IMR-90 (cell line): Measurements from ENCODE around the gene ARPC5. TPM values are rescaled to one million over a fixed set of nuclear protein-coding genes. Genes with fewer than 3 reads are reported as not detected.

ENCODE experiments used
- ATAC-seq: fragments of 200-7000 bp; cut with Tn5 transposase; 2 replicates; pipeline ENCODE4 v1.9.1; 2020; ENCODE audit warnings: low read depth, mild to moderate bottlenecking, moderate library complexity
- BruUV-seq: library from RNA; stranded (reverse); fragments of 400-500 nt; replicated peaks from 2 replicates; lab custom pipeline; 2021; lab: Mats Ljungman, UMichigan
- CTCF ChIA-PET: fragments of 300-600 bp; formaldehyde crosslinking; extraction: SDS; loops from one replicate; lab custom pipeline; 2021; ENCODE audit warnings: antibody characterized with exemption; lab: Yijun Ruan, JAX
- POLR2A ChIA-PET: fragments of 300-600 bp; sonication (Branson Sonifier 250); formaldehyde crosslinking; loops from one replicate; lab custom pipeline; 2022; ENCODE audit warnings: antibody characterized with exemption; ENCODE audit not compliant: unreplicated experiment; lab: Charles Lee
- DNase-seq: peaks from one replicate; pipeline ENCODE4 v3.0.0; 2013
- H2AFZ ChIP-seq: replicated peaks from 2 replicates; pipeline ENCODE3; 2013; ENCODE audit warnings: low read length, mild to moderate bottlenecking; ENCODE audit not compliant: poor library complexity
- H2AK5ac ChIP-seq: 2 replicates; pipeline ENCODE4 v1.6.1; 2013; ENCODE audit warnings: low read depth, low read length, inconsistent platforms
- H2AK9ac ChIP-seq: replicated peaks from 2 replicates; pipeline ENCODE3; 2013; ENCODE audit warnings: mild to moderate bottlenecking, low read depth, low read length, moderate library complexity; ENCODE audit not compliant: poor library complexity
- H2BK120ac ChIP-seq: 2 replicates; pipeline ENCODE4 v1.6.1; 2013; ENCODE audit warnings: low read depth, low read length, inconsistent platforms
- H2BK15ac ChIP-seq: 3 replicates; pipeline ENCODE4 v1.6.1; 2013; ENCODE audit warnings: low read depth, low read length, inconsistent platforms
- H2BK20ac ChIP-seq: 2 replicates; pipeline ENCODE4 v1.6.1; 2013; ENCODE audit warnings: low read depth, mild to moderate bottlenecking, inconsistent platforms, low read length, moderate library complexity
- H2BK5ac ChIP-seq: 2 replicates; pipeline ENCODE4 v1.6.1; 2013; ENCODE audit warnings: mild to moderate bottlenecking, low read depth, low read length, inconsistent platforms; ENCODE audit not compliant: poor library complexity, severe bottlenecking
- H3K14ac ChIP-seq: replicated peaks from 2 replicates; pipeline ENCODE4 v1.6.1; 2013; ENCODE audit warnings: low read depth, low read length, inconsistent platforms
- H3K18ac ChIP-seq: 2 replicates; pipeline ENCODE4 v1.6.1; 2013; ENCODE audit warnings: low read depth, low read length, control low read depth
- H3K23ac ChIP-seq: 2 replicates; pipeline ENCODE4 v1.6.1; 2013; ENCODE audit warnings: low read depth, low read length, inconsistent platforms
- H3K27ac ChIP-seq: 2 replicates; pipeline ENCODE4 v1.5.1; 2013; ENCODE audit warnings: mild to moderate bottlenecking, control low read depth, low read length; ENCODE audit not compliant: insufficient read depth
- H3K27me3 ChIP-seq: 2 replicates; pipeline ENCODE4 v1.6.1; 2013; ENCODE audit warnings: low read length; ENCODE audit not compliant: control insufficient read depth, insufficient read depth
- H3K36me3 ChIP-seq: 2 replicates; pipeline ENCODE4 v1.6.1; 2013; ENCODE audit warnings: low read length, mixed read lengths; ENCODE audit not compliant: control insufficient read depth, insufficient read depth
- H3K4ac ChIP-seq: 2 replicates; pipeline ENCODE4 v1.6.1; 2013; ENCODE audit warnings: low read depth, low read length, inconsistent platforms
- H3K4me1 ChIP-seq: 2 replicates; pipeline ENCODE4 v1.6.1; 2013; ENCODE audit warnings: low read length, mixed read lengths; ENCODE audit not compliant: control insufficient read depth, insufficient read depth
- H3K4me2 ChIP-seq: 2 replicates; pipeline ENCODE4 v1.6.1; 2013; ENCODE audit warnings: low read depth, mild to moderate bottlenecking, control low read depth, low read length, moderate library complexity
- H3K4me3 ChIP-seq: 2 replicates; pipeline ENCODE4 v1.5.1; 2013; ENCODE audit warnings: low read depth, mild to moderate bottlenecking, control low read depth, low read length, moderate library complexity; ENCODE audit not compliant: insufficient read depth
- H3K56ac ChIP-seq: 2 replicates; pipeline ENCODE4 v1.6.1; 2013; ENCODE audit warnings: low read length, inconsistent platforms; ENCODE audit not compliant: insufficient read depth; ENCODE audit errors: extremely low read depth
- H3K79me1 ChIP-seq, 2 experiments: 2 replicates each; pipeline ENCODE4 v1.6.1; 2013; ENCODE audit warnings: low read length in 2 of 2, inconsistent platforms in 1 of 2, low read depth in 1 of 2
- H3K9ac ChIP-seq: 2 replicates; pipeline ENCODE4 v1.6.1; 2013; ENCODE audit warnings: low read depth, low read length, control low read depth
- H3K9me1 ChIP-seq: 2 replicates; pipeline ENCODE4 v1.6.1; 2013; ENCODE audit warnings: low read length, inconsistent platforms; ENCODE audit not compliant: insufficient read depth
- H3K9me3 ChIP-seq: 2 replicates; pipeline ENCODE4 v1.6.1; 2013; ENCODE audit warnings: low read length; ENCODE audit not compliant: control insufficient read depth, insufficient read depth
- H4K20me1 ChIP-seq: 2 replicates; pipeline ENCODE4 v1.6.1; 2013; ENCODE audit warnings: low read length, inconsistent platforms; ENCODE audit not compliant: insufficient read depth
- H4K5ac ChIP-seq: 2 replicates; pipeline ENCODE4 v1.6.1; 2013; ENCODE audit warnings: mild to moderate bottlenecking, low read depth, low read length, control low read depth
- H4K8ac ChIP-seq, 2 experiments: 2 replicates each; pipeline ENCODE4 v1.6.1; 2013; ENCODE audit warnings: low read depth in 2 of 2, low read length in 2 of 2, control low read depth in 1 of 2, inconsistent platforms in 1 of 2
- H4K91ac ChIP-seq: 2 replicates; pipeline ENCODE4 v1.6.1; 2013; ENCODE audit warnings: low read depth, low read length, inconsistent platforms; ENCODE audit not compliant: insufficient read depth
- BHLHE40 ChIP-seq: fragments of 150-350 bp; IDR thresholded peaks from 2 replicates; pipeline ENCODE4 v1.6.1; 2016; ENCODE audit warnings: mild to moderate bottlenecking, low read depth, low read length
- CHD1 ChIP-seq: IDR thresholded peaks from 2 replicates; pipeline ENCODE4 v1.6.1; 2012; ENCODE audit warnings: low read depth, low read length, improper control_type of control experiment
- ELK1 ChIP-seq: fragments of 150-350 bp; IDR thresholded peaks from 2 replicates; pipeline ENCODE4 v1.6.1; 2016; ENCODE audit warnings: low read depth, mild to moderate bottlenecking, low read length, moderate library complexity, borderline replicate concordance
- FOS ChIP-seq: fragments of 150-350 bp; IDR thresholded peaks from 2 replicates; pipeline ENCODE4 v1.6.1; 2016; ENCODE audit warnings: low read depth, low read length
- MAFK ChIP-seq: IDR thresholded peaks from 2 replicates; pipeline ENCODE4 v1.6.1; 2012; ENCODE audit warnings: low read depth, low read length, improper control_type of control experiment
- MAZ ChIP-seq: IDR thresholded peaks from 2 replicates; pipeline ENCODE4 v1.6.1; 2012; ENCODE audit warnings: low read depth, mild to moderate bottlenecking, low read length, improper control_type of control experiment, moderate library complexity, borderline replicate concordance
- MXI1 ChIP-seq: IDR thresholded peaks from 2 replicates; pipeline ENCODE4 v1.6.1; 2012; ENCODE audit warnings: low read depth, mild to moderate bottlenecking, low read length, moderate library complexity, borderline replicate concordance
- NFE2L2 ChIP-seq: fragments of 150-350 bp; IDR thresholded peaks from 2 replicates; pipeline ENCODE4 v1.6.1; 2016; ENCODE audit warnings: low read depth, mild to moderate bottlenecking, low read length
- POLR2A ChIP-seq: IDR thresholded peaks from 2 replicates; pipeline ENCODE4 v1.6.1; 2012; ENCODE audit warnings: mild to moderate bottlenecking, low read depth, low read length
- RCOR1 ChIP-seq: IDR thresholded peaks from 2 replicates; pipeline ENCODE4 v1.6.1; 2012; ENCODE audit warnings: mild to moderate bottlenecking, low read length, improper control_type of control experiment; ENCODE audit not compliant: insufficient replicate concordance
- RFX5 ChIP-seq: IDR thresholded peaks from 2 replicates; pipeline ENCODE4 v1.8.0; 2012; ENCODE audit warnings: low read depth, mild to moderate bottlenecking, low read length, moderate library complexity
- WGBS, 2 experiments: methylation state at CpG; one replicate each; pipeline versions ENCODE4 v1.1.5 to v1.1.7; 2013; ENCODE audit warnings: missing lambda C conversion rate in 2 of 2; ENCODE audit not compliant: insufficient read length in 1 of 2; ENCODE audit errors: extremely low coverage in 2 of 2; 5-methylcytosine and 5-hydroxymethylcytosine counted together
- dilution Hi-C: fragments of 300-500 bp; cut with HindIII; formaldehyde crosslinking; loops from one replicate; pipeline ENCODE4 v1.14.3; 2018; ENCODE audit warnings: low sequenced_read_pairs; ENCODE audit not compliant: unreplicated experiment
- in situ Hi-C: fragments of 300-500 bp; cut with MboI; formaldehyde crosslinking; loops from 3 replicates; pipeline ENCODE4 v1.14.3; 2019; ENCODE audit warnings: low sequenced_read_pairs, inconsistent platforms, mixed read lengths
- intact Hi-C: fragments of 100-400 bp; cut with micrococcal nuclease; formaldehyde crosslinking; loops from 2 replicates; pipeline ENCODE4 v1.10.0; 2022
- polyA plus RNA-seq, 3 experiments: library from polyadenylated mRNA; depleted of rRNA; stranded (reverse); fragments of >200 nt; gene quantifications; 2 replicates each; pipeline ENCODE4 v1.2.3, GENCODE V29; 2012; ENCODE audit warnings: low replicate concordance in 1 of 3
- total RNA-seq: library from RNA; depleted of rRNA; stranded (reverse); fragments of >200 nt; gene quantifications from 2 replicates; pipeline ENCODE4 v1.2.3, GENCODE V29; 2012
- TF ChIP-seq, protein P1 (sequence below): conservative IDR thresholded peaks from 2 replicates; pipeline ENCODE4 v1.5.1; 2012; ENCODE audit warnings: mild to moderate bottlenecking, low read depth, low read length, improper control_type of control experiment

Gene ARPC5
- total and polyA plus RNA-seq, 2 of the 4 experiments (the other 2 are of a cell fraction): 132 to 212 TPM

DNA sequence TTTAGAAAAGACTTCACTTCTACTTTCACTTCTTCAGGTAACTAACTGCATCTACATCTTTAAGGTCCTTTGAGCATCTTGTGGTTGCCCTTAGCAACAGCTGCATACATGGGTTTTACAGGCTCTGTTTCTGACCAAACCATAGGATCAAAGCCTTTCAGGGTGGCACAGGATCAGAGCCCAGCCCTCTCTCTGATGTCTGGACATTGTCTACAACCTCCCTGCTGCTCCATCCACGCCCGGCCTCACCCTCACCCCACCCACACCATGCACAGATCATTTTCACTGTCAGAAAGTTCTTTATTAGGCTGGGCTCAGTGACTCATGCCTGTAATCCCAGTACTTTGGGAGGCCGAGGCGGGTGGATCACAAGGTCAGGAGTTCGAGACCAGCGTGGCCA, 50.5 kb downstream of the ARPC5 start:
- Histone ChIP-seq H3K56ac (no peak overlapping the region), H3K4me3 (no peak overlapping the region), H4K20me1 (no peaks in the 10 kb centered on the region), H3K9ac (no peak overlapping the region), H3K27ac (no peak overlapping the region), H3K14ac (no peak overlapping the region), H4K91ac (no peak overlapping the region), H3K27me3 (no peaks in the 10 kb centered on the region), H2BK120ac (no peak overlapping the region), H3K9me1 (0 out of 2 replicates have a peak, but pooled peaks cover 3% of the 10 kb centered on the region), H3K36me3 (no peaks in the 10 kb centered on the region), H3K4me1 (0 out of 2 replicates have a peak, but pooled peaks cover 4% of the 10 kb centered on the region), H3K18ac (no peak overlapping the region), H3K4me2 (no peak overlapping the region), H2AK5ac (no peak overlapping the region), H3K4ac (no peak overlapping the region), H2AFZ (no peak overlapping the region), H2BK20ac (no peak overlapping the region), H3K79me1 (no peaks in the 10 kb centered on the region), H4K5ac (no peak overlapping the region), H2AK9ac (no peak overlapping the region), H2BK5ac (no peak overlapping the region), H4K8ac (no peak overlapping the region), H3K23ac (no peak overlapping the region), H2BK15ac (no peak overlapping the region), H3K9me3 (no peaks in the 10 kb centered on the region)
- WGBS, 2 experiments: 83% methylated on average over 2 of the region's 6 CpGs; no CpG with 5 or more reads in 1 of the 2 experiments
- intact Hi-C loops: no loop called here
- dilution Hi-C loops: no loop called here
- BruUV-seq: no TSS peak
- CTCF ChIA-PET: interaction anchor here (0.6 kb wide), 1 partner anchor 832 kb away, joined by 3 read pairs; no protein-coding TSS in a partner anchor
- in situ Hi-C loops: no loop called here
- no peak for DNase-seq
- no peak for ATAC-seq
- POLR2A ChIA-PET: no interaction called here
- TF ChIP-seq CHD1: no peak
- no peak for TF ChIP-seq RFX5
- TF ChIP-seq ELK1: no peak
- TF ChIP-seq FOS: no peak
- no peak for TF ChIP-seq NFE2L2
- TF ChIP-seq, protein P1, sequence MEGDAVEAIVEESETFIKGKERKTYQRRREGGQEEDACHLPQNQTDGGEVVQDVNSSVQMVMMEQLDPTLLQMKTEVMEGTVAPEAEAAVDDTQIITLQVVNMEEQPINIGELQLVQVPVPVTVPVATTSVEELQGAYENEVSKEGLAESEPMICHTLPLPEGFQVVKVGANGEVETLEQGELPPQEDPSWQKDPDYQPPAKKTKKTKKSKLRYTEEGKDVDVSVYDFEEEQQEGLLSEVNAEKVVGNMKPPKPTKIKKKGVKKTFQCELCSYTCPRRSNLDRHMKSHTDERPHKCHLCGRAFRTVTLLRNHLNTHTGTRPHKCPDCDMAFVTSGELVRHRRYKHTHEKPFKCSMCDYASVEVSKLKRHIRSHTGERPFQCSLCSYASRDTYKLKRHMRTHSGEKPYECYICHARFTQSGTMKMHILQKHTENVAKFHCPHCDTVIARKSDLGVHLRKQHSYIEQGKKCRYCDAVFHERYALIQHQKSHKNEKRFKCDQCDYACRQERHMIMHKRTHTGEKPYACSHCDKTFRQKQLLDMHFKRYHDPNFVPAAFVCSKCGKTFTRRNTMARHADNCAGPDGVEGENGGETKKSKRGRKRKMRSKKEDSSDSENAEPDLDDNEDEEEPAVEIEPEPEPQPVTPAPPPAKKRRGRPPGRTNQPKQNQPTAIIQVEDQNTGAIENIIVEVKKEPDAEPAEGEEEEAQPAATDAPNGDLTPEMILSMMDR: no peak
- no peak for TF ChIP-seq MAFK
- no peak for TF ChIP-seq POLR2A
- no peak for TF ChIP-seq MAZ
- no peak for TF ChIP-seq MXI1
- TF ChIP-seq RCOR1: no peak
- no peak for TF ChIP-seq BHLHE40
